Measurements from ENCODE around the gene PTPRN2. TPM values are rescaled to one million over a fixed set of nuclear protein-coding genes. Genes with fewer than 3 reads are reported as not detected.

PTPRN2 gene
- total and polyA plus RNA-seq, 8 donors: 12.2 to 49.2 (median 31.8) TPM

DNA sequence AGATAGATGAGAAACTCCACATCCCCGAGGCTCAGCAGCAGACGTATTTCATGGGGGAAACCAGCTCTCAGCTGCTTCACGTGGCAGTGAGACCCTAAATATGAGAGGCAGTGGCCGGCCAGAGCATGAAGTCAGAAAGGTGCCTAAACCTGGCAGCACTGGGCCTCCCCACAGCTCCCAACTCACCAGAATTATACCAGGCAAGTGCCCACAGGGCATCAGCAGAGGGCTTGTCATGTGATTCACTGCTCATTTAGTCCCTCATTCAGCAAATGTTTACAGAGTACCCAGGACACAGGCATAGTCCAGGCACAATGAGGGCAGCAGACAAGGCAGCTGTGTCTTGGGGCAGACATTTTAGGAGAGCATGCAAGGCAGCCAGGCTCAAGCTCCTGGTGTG lies 212.6 kb downstream of the PTPRN2 start:
- 85 to 90% methylated on average over 4 of the region's 4 CpGs for WGBS, 2 donors
- no peak for FAIRE-seq
- peak in 2 of 6 donors; percentile 21 to 30 for DNase-seq
- Histone ChIP-seq H3K4me3 (no peak overlapping the region), H3K4me1 (peaks cover 5 to 10% (median 6%) of the 10 kb centered on the region in 3 donors), H3K9me3 (no peaks in the 10 kb centered on the region), H3K27ac (no peak overlapping the region), H3K27me3 (no peaks in the 10 kb centered on the region), H3K36me3 (no peaks in the 10 kb centered on the region)
- TF ChIP-seq, protein P1, sequence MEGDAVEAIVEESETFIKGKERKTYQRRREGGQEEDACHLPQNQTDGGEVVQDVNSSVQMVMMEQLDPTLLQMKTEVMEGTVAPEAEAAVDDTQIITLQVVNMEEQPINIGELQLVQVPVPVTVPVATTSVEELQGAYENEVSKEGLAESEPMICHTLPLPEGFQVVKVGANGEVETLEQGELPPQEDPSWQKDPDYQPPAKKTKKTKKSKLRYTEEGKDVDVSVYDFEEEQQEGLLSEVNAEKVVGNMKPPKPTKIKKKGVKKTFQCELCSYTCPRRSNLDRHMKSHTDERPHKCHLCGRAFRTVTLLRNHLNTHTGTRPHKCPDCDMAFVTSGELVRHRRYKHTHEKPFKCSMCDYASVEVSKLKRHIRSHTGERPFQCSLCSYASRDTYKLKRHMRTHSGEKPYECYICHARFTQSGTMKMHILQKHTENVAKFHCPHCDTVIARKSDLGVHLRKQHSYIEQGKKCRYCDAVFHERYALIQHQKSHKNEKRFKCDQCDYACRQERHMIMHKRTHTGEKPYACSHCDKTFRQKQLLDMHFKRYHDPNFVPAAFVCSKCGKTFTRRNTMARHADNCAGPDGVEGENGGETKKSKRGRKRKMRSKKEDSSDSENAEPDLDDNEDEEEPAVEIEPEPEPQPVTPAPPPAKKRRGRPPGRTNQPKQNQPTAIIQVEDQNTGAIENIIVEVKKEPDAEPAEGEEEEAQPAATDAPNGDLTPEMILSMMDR (IDR thresholded peaks at IDR 0.05): no peak
- ATAC-seq: peak in 1 of 4 donors; percentile 41
- intact Hi-C loops (cut with DNase I): no loop called here

DNA sequence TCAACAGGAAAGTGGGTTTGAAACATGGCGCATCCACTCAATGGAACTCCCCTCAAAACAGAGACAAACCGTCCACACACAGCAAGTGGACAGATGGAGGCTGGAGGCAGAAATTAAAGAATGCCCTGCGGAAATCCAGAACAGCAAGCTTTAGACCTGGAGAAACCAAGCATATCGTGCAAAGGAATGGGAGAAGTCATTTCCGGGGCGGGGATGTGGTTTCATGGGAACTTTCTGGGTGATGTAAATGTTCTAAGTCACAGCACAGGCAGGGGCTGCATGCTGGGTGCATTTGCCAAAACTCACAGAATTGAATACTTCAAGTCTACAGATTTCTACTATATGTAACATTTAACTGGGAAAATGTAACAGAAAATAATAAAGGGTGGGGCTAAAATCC lies 213.0 kb downstream of the PTPRN2 start:
- Histone ChIP-seq H3K4me3 (no peak overlapping the region), H3K27ac (no peak overlapping the region), H3K9me3 (no peaks in the 10 kb centered on the region), H3K27me3 (no peaks in the 10 kb centered on the region), H3K4me1 (peaks cover 5 to 10% (median 6%) of the 10 kb centered on the region in 3 donors), H3K36me3 (no peaks in the 10 kb centered on the region)
- FAIRE-seq (no peak), ATAC-seq (no peak), DNase-seq (peak in 1 of 6 donors; percentile 9)
- intact Hi-C loops (cut with DNase I): no loop called here
- TF ChIP-seq, protein P1 (IDR thresholded peaks at IDR 0.05): no peak
- WGBS, 2 donors: 94 to 96% methylated on average over 6 of the region's 6 CpGs

- H3K36me3 ChIP-seq: no peaks in the 10 kb centered on the region
- no peaks in the 10 kb centered on the region for H3K27me3 ChIP-seq
- FAIRE-seq (no peak), ATAC-seq (no peak), DNase-seq (peak in 1 of 6 donors; percentile 11)
- H3K4me1 ChIP-seq: peaks cover 5 to 10% (median 6%) of the 10 kb centered on the region in 3 donors
- no peak overlapping the region for H3K27ac ChIP-seq
- TF ChIP-seq, protein P1 (IDR thresholded peaks at IDR 0.05): no peak
- WGBS, 2 donors: 76 to 82% methylated on average over 5 of the region's 5 CpGs
- H3K4me3 ChIP-seq: no peak overlapping the region
- H3K9me3 ChIP-seq: no peaks in the 10 kb centered on the region
- intact Hi-C loops (cut with DNase I): no loop called here
These were observed 213.5 kb downstream of the PTPRN2 start for GRCh38 chr7:158374146-158374545.

GRCh38 chr7:158373476-158374133 lies 214.0 kb downstream of the PTPRN2 start:
- 79 to 80% methylated on average over 18 of the region's 18 CpGs for WGBS, 2 donors
- TF ChIP-seq, protein P1 (IDR thresholded peaks at IDR 0.05): no peak
- peak in 2 of 6 donors; percentile 31 to 38 for DNase-seq
- no peaks in the 10 kb centered on the region for H3K27me3 ChIP-seq
- FAIRE-seq: no peak
- H3K4me3 ChIP-seq: no peak overlapping the region
- H3K36me3 ChIP-seq: no peaks in the 10 kb centered on the region
- ATAC-seq: no peak
- no peak overlapping the region for H3K27ac ChIP-seq
- intact Hi-C loops (cut with DNase I): no loop called here
- H3K4me1 ChIP-seq: peaks cover 5 to 10% (median 6%) of the 10 kb centered on the region in 3 donors
- H3K9me3 ChIP-seq: no peaks in the 10 kb centered on the region
